HUES48 (cell line): ENCODE data around the gene SGSM2.
A peak's percentile ranks its signal among the peaks of the same experiment; 100 is the strongest.

Experiments
- H3K27ac ChIP-seq: one replicate; pipeline ENCODE4 v1.7.0; 2013; ENCODE audit warnings: low read depth, low read length, inconsistent platforms
- H3K27me3 ChIP-seq: 2 replicates; pipeline ENCODE4 v1.6.1; 2013; ENCODE audit warnings: mild to moderate bottlenecking, low read length; ENCODE audit not compliant: control insufficient read depth, insufficient read depth
- H3K36me3 ChIP-seq: 2 replicates; pipeline ENCODE4 v1.6.1; 2013; ENCODE audit warnings: low read length; ENCODE audit not compliant: control insufficient read depth, insufficient read depth
- H3K4me1 ChIP-seq: 2 replicates; pipeline ENCODE4 v1.6.1; 2013; ENCODE audit warnings: mild to moderate bottlenecking, low read length; ENCODE audit not compliant: control insufficient read depth, insufficient read depth
- H3K4me3 ChIP-seq: 2 replicates; pipeline ENCODE4 v1.5.1; 2013; ENCODE audit warnings: mild to moderate bottlenecking, low read depth, low read length
- H3K9ac ChIP-seq: 2 replicates; pipeline ENCODE4 v1.6.1; 2013; ENCODE audit warnings: mild to moderate bottlenecking, low read depth, low read length, moderate library complexity
- H3K9me3 ChIP-seq: 2 replicates; pipeline ENCODE4 v1.6.1; 2013; ENCODE audit warnings: low read length; ENCODE audit not compliant: control insufficient read depth, insufficient read depth

Gene SGSM2

GRCh38 chr17:2336852-2337543 is at the start of gene SGSM2:
Gene SGSM2, plus strand, starts transcription at chr17:2337501. Its CDS starts 188 bp downstream, at chr17:2337689.
- peak within 1 kb of the TSS; percentile 38; the same call in 1 of the 2 replicates for H3K9ac ChIP-seq
- no peaks in the 10 kb centered on the region for H3K27me3 ChIP-seq
- peaks cover 43% of the 10 kb centered on the region for H3K36me3 ChIP-seq
- peak within 1 kb of the TSS; percentile 93 for H3K27ac ChIP-seq
- no peaks in the 10 kb centered on the region for H3K9me3 ChIP-seq
- peak within 1 kb of the TSS; percentile 96 for H3K4me3 ChIP-seq
- H3K4me1 ChIP-seq = peaks cover 21% of the 10 kb centered on the region

- Histone ChIP-seq H3K4me3 (no peak overlapping the region), H3K4me1 (no peaks in the 10 kb centered on the region), H3K27ac (no peak overlapping the region), H3K9ac (no peak overlapping the region), H3K9me3 (no peaks in the 10 kb centered on the region), H3K27me3 (no peaks in the 10 kb centered on the region), H3K36me3 (peaks cover 66% of the 10 kb centered on the region)
Observed at GRCh38 chr17:2289878-2290478, 47.3 kb upstream of the SGSM2 start.

GRCh38 chr17:2292100-2292499 is 45.2 kb upstream of the SGSM2 start:
- H3K27me3 ChIP-seq = no peaks in the 10 kb centered on the region
- peaks cover 77% of the 10 kb centered on the region for H3K36me3 ChIP-seq
- no peaks in the 10 kb centered on the region for H3K9me3 ChIP-seq
- no peak overlapping the region for H3K27ac ChIP-seq
- H3K4me1 ChIP-seq = no peaks in the 10 kb centered on the region
- H3K9ac ChIP-seq = no peak overlapping the region
- H3K4me3 ChIP-seq = no peak overlapping the region

- Histone ChIP-seq H3K4me1 (no peaks in the 10 kb centered on the region), H3K4me3 (no peak overlapping the region), H3K9me3 (no peaks in the 10 kb centered on the region), H3K9ac (no peak overlapping the region), H3K27ac (no peak overlapping the region), H3K27me3 (no peaks in the 10 kb centered on the region), H3K36me3 (peaks cover 84% of the 10 kb centered on the region)
Observed at GRCh38 chr17:2295575-2295974, 41.7 kb upstream of the SGSM2 start.

- Histone ChIP-seq H3K27ac (no peak overlapping the region), H3K36me3 (peaks cover 74% of the 10 kb centered on the region), H3K27me3 (no peaks in the 10 kb centered on the region), H3K4me3 (no peak overlapping the region), H3K9me3 (no peaks in the 10 kb centered on the region), H3K4me1 (0 out of 2 replicates have a peak, but pooled peaks cover 2% of the 10 kb centered on the region), H3K9ac (no peak overlapping the region)
Observed at GRCh38 chr17:2297023-2297422, 40.3 kb upstream of the SGSM2 start.

GRCh38 chr17:2299136-2299535 is 38.2 kb upstream of the SGSM2 start:
- H3K4me3 ChIP-seq = no peak overlapping the region
- no peak overlapping the region for H3K27ac ChIP-seq
- H3K9ac ChIP-seq = no peak overlapping the region
- no peaks in the 10 kb centered on the region for H3K27me3 ChIP-seq
- H3K4me1 ChIP-seq = 0 out of 2 replicates have a peak, but pooled peaks cover 2% of the 10 kb centered on the region
- H3K9me3 ChIP-seq = no peaks in the 10 kb centered on the region
- H3K36me3 ChIP-seq = peaks cover 61% of the 10 kb centered on the region

GRCh38 chr17:2299756-2300155 is 37.5 kb upstream of the SGSM2 start:
- H3K36me3 ChIP-seq = peaks cover 55% of the 10 kb centered on the region
- H3K9ac ChIP-seq = no peak overlapping the region

GRCh38 chr17:2302778-2303203 is 34.5 kb upstream of the SGSM2 start:
- Histone ChIP-seq H3K9ac (peak overlapping the region; percentile 80), H3K4me3 (peak overlapping the region; percentile 88), H3K9me3 (no peaks in the 10 kb centered on the region), H3K27ac (peak overlapping the region; percentile 97), H3K4me1 (0 out of 2 replicates have a peak, but pooled peaks cover 2% of the 10 kb centered on the region), H3K36me3 (peaks cover 25% of the 10 kb centered on the region), H3K27me3 (no peaks in the 10 kb centered on the region)

More at GRCh38 chr17:2299756-2300155, 37.5 kb upstream of the SGSM2 start:
- Histone ChIP-seq H3K27me3 (no peaks in the 10 kb centered on the region), H3K27ac (no peak overlapping the region), H3K4me3 (no peak overlapping the region), H3K4me1 (0 out of 2 replicates have a peak, but pooled peaks cover 2% of the 10 kb centered on the region), H3K9me3 (no peaks in the 10 kb centered on the region)

GRCh38 chr17:2303204-2304188 is 33.8 kb upstream of the SGSM2 start, which contains the start of the genes SMG6 and SRR:
Gene SMG6, minus strand, starts transcription at chr17:2303785. Its CDS starts 65 bp downstream, at chr17:2303720.
Gene SRR, plus strand, starts transcription at chr17:2303950. Its CDS starts 11,611 bp downstream, at chr17:2315561.
- peak within 1 kb of the TSS; percentile 97 for H3K27ac ChIP-seq
- H3K36me3 ChIP-seq = peaks cover 21% of the 10 kb centered on the region
- H3K4me1 ChIP-seq = 0 out of 2 replicates have a peak, but pooled peaks cover 2% of the 10 kb centered on the region
- H3K4me3 ChIP-seq = peak within 1 kb of the TSS; percentile 88
- no peaks in the 10 kb centered on the region for H3K9me3 ChIP-seq
- H3K27me3 ChIP-seq = no peaks in the 10 kb centered on the region
- H3K9ac ChIP-seq = peak within 1 kb of the TSS; percentile 80

GRCh38 chr17:2304931-2305330 is 32.4 kb upstream of the SGSM2 start:
- Histone ChIP-seq H3K9me3 (no peaks in the 10 kb centered on the region), H3K27me3 (no peaks in the 10 kb centered on the region), H3K9ac (no peak overlapping the region), H3K4me1 (0 out of 2 replicates have a peak, but pooled peaks cover 2% of the 10 kb centered on the region), H3K4me3 (no peak overlapping the region), H3K36me3 (peaks cover 8% of the 10 kb centered on the region), H3K27ac (no peak overlapping the region)
